HepG2 (cell line): Measurements from ENCODE around the gene CNTRL. TPM values are rescaled to one million over a fixed set of nuclear protein-coding genes. Genes with fewer than 3 reads are reported as not detected.

Experiments
- ARID4A ChIP-seq: sonication (generic); formaldehyde crosslinking; IDR thresholded peaks from 2 replicates; pipeline ENCODE4 v1.5.0; 2020; ENCODE audit warnings: mild to moderate bottlenecking, missing genetic modification reagents, borderline replicate concordance
- CHD4 ChIP-seq: fragments of 200-600 bp; sonication (generic); IDR thresholded peaks from 2 replicates; pipeline ENCODE4 v1.7.0; 2017; ENCODE audit warnings: mild to moderate bottlenecking, low read length, borderline replicate concordance
- KDM6A ChIP-seq: IDR thresholded peaks from 2 replicates; pipeline ENCODE4 v1.6.1; 2016; ENCODE audit warnings: low read depth
- NCOA2 ChIP-seq: sonication (generic); formaldehyde crosslinking; IDR thresholded peaks from 2 replicates; pipeline ENCODE4 v1.8.0; 2022; ENCODE audit warnings: inconsistent platforms
- NR2C2 ChIP-seq: sonication (generic); formaldehyde crosslinking; IDR thresholded peaks from 2 replicates; pipeline ENCODE4 v1.4.0; 2020; ENCODE audit warnings: missing genetic modification reagents, mild to moderate bottlenecking, moderate library complexity, borderline replicate concordance
- TCF7L2 ChIP-seq: IDR thresholded peaks from 2 replicates; pipeline ENCODE4 v1.6.1; 2011; ENCODE audit warnings: mild to moderate bottlenecking, low read depth, low read length, moderate library complexity
- THAP7 ChIP-seq: sonication (generic); formaldehyde crosslinking; IDR thresholded peaks from 2 replicates; pipeline ENCODE4 v1.8.1; 2023; ENCODE audit warnings: mild to moderate bottlenecking, missing genetic modification reagents
- U2AF1 ChIP-seq: fragments of 200-400 bp; formaldehyde crosslinking; optimal IDR thresholded peaks from 2 replicates; pipeline ENCODE3; 2017; ENCODE audit warnings: mild to moderate bottlenecking, low read depth, low read length
- WIZ ChIP-seq: sonication (generic); formaldehyde crosslinking; IDR thresholded peaks from 2 replicates; pipeline ENCODE4 v1.5.1; 2020; ENCODE audit warnings: mild to moderate bottlenecking, missing genetic modification reagents
- ZNF605 ChIP-seq: sonication (generic); formaldehyde crosslinking; IDR thresholded peaks from 2 replicates; pipeline ENCODE4 v1.8.0; 2022; ENCODE audit warnings: mild to moderate bottlenecking, missing genetic modification reagents
- polyA plus RNA-seq, 8 experiments: library from polyadenylated mRNA; depleted of rRNA in 3 of 8; stranded (reverse) in 7 of 8; unstranded in 1 of 8; fragments of >200 nt; fragmentation: Illumina TruSeq in 4 of 8; extraction: Trizol in 4 of 8; gene quantifications; 2 replicates each; pipeline versions ENCODE4 v1.2.1 to v1.2.3, GENCODE V29; 2011 to 2016; ENCODE audit warnings: low read depth in 4 of 8, missing spikeins in 1 of 8, mixed read lengths in 1 of 8; ENCODE audit not compliant: insufficient read depth in 1 of 8
- total RNA-seq, 5 experiments: library from RNA; depleted of rRNA; stranded (reverse); fragments of >200 nt; fragmentation: Illumina TruSeq; extraction: Trizol; gene quantifications; 2 replicates each; pipeline ENCODE4 v1.2.3, GENCODE V29; 2016; ENCODE audit warnings: low read depth in 1 of 5

The CNTRL gene
- total and polyA plus RNA-seq, 2 of the 13 experiments (the other 11 are each of a cell fraction or from before 2014, with no cell fraction given): 7.5 to 11.8 TPM

- TF ChIP-seq ZNF605 (no peak), THAP7 (CRISPR knock-in tag) (no peak), KDM6A (CRISPR knock-in tag) (no peak), NR2C2 (CRISPR knock-in tag) (no peak), TCF7L2 (no peak), CHD4 (no peak), NCOA2 (CRISPR knock-in tag) (no peak), U2AF1 (no peak), WIZ (no peak), ARID4A (no peak)
Observed at GRCh38 chr9:121156263-121156731, 81.5 kb downstream of the CNTRL start (continued).
